ENCODE results near the gene HCN1. TPM values are rescaled to one million over a fixed set of nuclear protein-coding genes. Genes with fewer than 3 reads are reported as not detected.

Gene HCN1
- polyA plus RNA-seq (2013, experiment 1 of 2; ENCODE audit: insufficient read length): 0.01 TPM
- polyA plus RNA-seq (2013, experiment 2 of 2; ENCODE audit: insufficient read length): 0.01 TPM

DNA sequence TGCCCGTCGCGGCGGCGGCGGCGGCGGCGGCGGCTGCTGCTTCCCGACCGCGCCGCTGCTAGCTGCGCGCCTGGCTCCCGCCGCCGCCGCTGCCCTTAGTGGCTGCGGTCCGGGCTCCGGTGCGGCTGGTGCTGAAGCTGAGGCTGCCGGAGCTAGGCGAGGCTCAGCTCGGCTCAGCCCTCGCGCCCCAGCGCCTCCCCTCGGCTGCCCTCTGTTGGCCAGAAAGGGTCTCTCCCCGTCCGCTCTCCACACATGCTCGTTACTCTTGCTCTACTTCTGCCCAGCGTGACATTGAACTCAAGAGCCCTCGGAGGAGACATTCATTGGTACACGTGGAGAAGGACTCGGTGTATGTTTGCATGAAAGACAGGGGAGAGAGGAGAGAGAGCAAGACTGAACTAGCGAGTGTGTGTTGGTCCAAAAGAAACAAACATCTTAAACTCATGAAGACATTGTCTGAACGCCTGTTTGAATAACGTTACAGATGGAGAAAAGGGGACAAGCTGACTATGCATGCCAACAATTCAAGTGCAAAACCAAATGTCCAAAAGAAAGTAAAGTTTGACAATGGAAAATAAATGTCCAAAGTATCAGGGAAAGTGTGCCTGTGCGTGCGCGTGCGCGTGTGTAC is at the start of gene HCN1:
TSS of gene HCN1 (minus strand) at position 175 of the 631 bp plus-strand sequence.
- DNase-seq: peak; percentile 67

- no peak for DNase-seq
These were observed 44.9 kb upstream of the HCN1 start for GRCh38 chr5:45741110-45741509.

GRCh38 chr5:45737153-45737552 is 41.0 kb upstream of the HCN1 start:
- no peak for DNase-seq

GRCh38 chr5:45725537-45725936 is 29.4 kb upstream of the HCN1 start:
- no peak for DNase-seq

DNA sequence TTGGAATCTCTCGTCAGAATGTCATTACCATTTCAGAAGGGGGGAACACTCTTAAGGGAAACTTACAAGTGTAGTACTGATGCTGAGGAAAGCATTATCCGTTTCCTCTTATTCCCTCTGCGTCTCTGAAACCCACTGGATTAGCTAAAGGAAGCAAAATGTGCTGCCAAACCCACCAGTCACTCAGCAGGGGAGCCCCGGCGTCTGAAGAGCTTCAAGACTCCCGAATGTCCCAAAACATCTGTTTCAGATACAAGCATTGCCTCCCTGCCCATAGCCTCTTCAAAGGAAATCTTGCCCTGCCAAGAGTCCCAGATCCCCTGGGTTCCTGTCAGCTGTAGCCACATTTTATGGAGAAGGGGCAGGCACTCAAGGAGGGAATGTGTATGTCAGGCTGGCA is 1.0 kb upstream of the HCN1 start:
- DNase-seq: no peak

GRCh38 chr5:45695804-45696156 is 400 bp downstream of the HCN1 start:
- no peak for DNase-seq

DNA sequence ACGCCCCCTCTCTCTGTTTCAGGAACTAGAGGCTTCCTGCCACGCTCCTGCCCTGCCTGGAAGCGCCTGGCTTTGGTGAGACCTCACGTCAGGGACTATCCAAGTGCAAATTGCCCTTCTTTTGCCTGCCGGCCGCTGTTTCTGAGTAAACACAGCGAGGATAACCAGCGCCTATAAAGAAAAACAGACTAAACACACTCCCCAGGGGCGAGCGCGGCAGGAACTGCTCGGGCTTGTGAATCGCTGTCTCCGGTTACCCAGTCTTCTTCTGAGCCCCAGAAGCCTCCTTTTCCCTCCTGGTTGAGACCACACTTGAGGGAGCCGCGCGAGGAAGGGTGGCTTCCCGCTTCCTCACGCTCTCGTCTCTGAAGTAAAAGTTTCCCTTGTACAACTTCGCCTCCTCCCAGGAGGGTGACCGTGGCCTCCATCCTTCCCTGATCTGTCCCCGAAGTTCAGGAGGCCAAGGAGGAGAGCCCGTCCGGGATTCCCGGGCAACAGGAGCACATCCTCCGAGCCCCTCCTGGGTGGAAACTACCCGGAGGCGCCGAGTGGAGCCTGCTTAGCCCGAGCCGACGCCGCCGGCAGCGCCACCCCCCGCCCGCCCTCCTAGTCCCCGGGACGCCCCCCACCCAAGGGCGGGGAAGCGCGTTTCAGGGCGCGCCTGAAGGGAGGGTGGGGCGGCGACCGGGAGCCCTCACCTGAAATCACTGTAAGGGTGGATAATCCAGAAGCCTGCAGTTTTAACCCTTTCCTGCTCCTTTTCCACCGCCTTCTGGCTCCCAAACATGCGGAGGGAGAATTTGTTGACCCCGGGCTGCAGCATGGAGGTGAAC is 993 bp downstream of the HCN1 start:
- no peak for DNase-seq

GRCh38 chr5:45694255-45694814 is 1.8 kb downstream of the HCN1 start:
- no peak for DNase-seq

DNA sequence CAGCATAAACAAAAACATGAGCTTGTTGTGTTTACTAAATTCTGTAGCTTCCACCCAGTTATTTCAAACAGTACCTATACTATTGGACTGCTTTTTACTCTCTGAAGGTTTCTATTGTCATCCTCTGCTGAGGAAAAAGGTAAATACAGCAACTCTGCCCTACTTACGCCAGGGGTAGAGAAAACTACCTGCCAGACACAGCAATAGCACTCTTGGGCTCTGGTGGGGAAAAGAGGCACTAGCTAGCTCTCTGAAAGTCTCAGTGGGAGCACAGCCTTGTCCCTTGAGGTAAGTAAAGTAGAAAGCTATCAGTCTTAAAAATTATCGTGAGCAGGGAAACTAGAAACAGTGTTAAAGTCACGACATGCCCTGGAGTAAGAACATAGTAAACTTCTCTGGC is 3.7 kb downstream of the HCN1 start:
- no peak for DNase-seq

DNA sequence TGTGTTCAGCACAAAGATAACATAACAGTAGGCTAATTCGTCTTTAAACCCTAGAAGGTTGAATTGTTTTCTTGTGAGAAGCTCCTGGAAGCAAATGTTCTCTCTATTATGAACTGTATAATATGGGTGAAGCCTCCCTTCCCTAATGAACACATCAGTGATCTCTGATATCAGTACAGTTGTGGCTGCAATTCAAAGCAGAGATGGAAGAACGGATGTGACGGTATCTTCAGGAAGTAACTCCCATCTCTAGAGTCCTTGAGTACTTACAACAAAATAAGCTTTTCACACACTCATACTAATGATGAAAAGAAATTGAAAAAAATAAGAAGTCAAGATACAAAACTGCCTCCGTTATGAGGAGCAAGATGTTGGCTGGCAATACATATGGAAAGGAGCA is 4.5 kb downstream of the HCN1 start:
- no peak for DNase-seq

DNA sequence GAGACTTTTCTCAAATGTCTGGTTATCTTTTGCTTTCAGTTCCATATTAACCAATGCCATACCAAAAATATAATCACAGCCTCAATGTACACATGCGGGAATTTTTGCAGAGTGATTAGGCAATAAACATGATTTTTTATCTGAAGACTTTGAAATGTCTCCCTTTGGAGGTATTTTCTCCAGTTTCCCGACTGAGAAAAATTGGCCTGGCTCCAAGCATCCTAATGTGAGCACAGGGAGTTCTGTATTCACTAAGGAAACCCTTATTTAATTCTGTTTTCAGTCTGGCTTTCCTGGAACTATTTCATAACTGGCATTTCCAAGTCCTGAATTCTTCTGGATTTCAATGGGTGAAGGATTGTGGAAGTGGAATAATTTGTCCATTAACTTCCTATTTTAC is 8.5 kb downstream of the HCN1 start:
- DNase-seq: no peak

- no peak for DNase-seq
These were observed 9.6 kb downstream of the HCN1 start for GRCh38 chr5:45686620-45687019.

DNA sequence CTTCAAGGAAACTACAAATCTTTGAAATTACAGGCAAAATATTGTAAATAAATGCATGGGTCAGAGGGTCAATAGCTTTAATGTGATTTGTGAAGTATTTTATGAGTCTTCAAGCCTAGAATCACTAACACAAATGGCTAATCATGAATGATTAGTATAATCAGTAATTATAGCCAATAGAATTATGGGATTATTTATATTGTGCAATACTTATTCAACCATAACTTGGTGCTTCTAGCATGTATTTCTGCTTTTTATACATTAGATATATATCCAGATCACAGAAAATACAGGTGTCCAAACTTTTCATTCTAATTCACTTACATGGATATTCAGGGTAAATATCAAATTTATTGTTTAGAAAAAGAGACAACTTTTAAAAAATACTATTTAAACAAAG is 12.1 kb downstream of the HCN1 start:
- DNase-seq: no peak

DNA sequence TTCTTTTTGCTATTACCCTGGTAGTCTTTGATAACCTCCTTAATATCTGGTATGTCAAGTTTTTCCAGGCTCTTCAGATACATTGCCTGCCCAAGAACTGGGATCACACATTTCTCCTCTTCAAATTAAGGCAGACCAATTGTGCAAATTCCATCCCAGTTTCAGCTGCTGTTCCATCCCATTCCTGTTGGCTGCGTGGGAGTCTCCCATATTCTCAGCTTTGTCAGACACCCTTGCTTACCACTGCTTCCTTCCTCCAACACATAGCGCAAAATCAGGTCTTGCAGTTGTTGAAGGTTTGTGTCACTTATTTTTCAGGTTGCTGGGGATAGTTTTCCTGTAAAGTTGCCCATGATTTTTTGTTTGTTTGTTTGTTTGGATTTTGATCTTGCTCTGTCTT is 15.2 kb downstream of the HCN1 start:
- DNase-seq: no peak

GRCh38 chr5:45677524-45677923 is 18.7 kb downstream of the HCN1 start:
- no peak for DNase-seq

- DNase-seq: no peak
These were observed 23.9 kb downstream of the HCN1 start for GRCh38 chr5:45672271-45672670.

GRCh38 chr5:45648744-45649143 is 47.4 kb downstream of the HCN1 start:
- DNase-seq: no peak

GRCh38 chr5:45643056-45643455 is 53.1 kb downstream of the HCN1 start:
- DNase-seq: no peak

- no peak for DNase-seq
These were observed 53.8 kb downstream of the HCN1 start for GRCh38 chr5:45642370-45642769.

DNA sequence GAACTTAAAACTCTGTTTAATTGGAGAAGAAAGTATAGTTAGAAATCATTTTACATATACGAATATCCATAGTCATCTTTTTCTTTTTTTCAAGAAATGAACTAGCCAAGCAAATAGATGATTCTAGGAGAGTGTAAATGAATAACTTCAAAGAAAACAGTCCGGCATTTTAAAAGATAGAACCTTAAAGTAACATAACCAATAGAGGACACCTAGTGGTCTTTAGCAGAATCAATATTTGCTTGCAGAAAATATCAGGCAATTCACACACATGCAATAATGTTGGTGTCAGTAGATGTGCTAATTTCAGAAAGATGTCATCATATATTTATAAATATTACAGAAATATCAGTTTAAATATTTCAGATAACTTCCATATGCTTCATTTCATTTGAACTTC is 57.1 kb downstream of the HCN1 start:
- no peak for DNase-seq

- no peak for DNase-seq
These were observed 69.0 kb downstream of the HCN1 start for GRCh38 chr5:45627076-45627656.

DNA sequence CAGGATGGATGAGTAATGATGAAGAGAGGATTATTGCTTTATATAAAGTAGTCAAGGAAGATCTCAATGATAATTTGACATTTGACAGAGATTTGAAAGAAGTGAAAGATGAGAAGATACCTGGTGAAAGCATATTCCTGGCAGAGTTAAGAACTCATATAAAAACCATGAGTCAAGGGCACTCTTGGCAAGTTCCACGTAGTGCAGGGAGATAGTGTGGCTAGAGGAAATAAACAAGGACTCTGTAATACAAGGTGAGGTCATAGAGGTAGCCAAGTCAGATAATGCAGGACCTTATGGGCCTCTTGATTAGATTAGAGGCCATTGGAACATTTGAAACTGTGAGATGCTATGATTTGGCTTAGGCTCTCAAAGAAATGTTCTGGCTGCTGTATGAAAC is 72.3 kb downstream of the HCN1 start:
- DNase-seq: no peak

- DNase-seq: no peak
These were observed 73.8 kb downstream of the HCN1 start for GRCh38 chr5:45622365-45622764.
